GM19193 (cell line): ENCODE measurements around the gene EDA.

Experiments
- POLR2A ChIP-seq: IDR thresholded peaks from 4 replicates; pipeline ENCODE4 v1.6.1; 2011; ENCODE audit not compliant: insufficient read depth, insufficient read length; ENCODE audit errors: extremely low read depth

EDA gene

DNA sequence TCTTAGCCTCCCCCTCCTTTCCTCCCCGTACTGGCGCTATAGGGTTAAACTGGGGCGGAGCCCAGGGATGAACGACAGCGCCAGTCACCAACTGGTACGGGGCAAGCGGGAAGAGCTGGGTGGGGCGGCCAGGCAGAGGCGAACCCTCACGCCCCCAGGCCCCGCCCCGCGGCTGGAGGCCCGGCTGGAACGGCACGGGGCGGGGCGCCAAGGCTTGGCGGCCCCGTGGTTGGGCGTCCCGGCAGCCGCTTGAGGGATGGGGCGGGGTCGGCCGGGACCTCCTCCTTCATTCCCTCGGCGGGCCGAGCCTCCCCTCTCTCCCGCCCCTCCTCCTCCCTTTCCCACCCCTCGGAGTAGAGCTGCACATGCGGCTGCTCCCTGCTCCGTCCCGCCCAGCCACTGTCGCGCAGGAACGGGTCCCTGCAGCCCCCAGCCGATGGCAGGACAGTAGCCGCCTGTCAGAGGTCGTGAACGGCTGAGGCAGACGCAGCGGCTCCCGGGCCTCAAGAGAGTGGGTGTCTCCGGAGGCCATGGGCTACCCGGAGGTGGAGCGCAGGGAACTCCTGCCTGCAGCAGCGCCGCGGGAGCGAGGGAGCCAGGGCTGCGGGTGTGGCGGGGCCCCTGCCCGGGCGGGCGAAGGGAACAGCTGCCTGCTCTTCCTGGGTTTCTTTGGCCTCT, at the start of gene EDA:
Gene EDA (plus strand): TSS at position 335 of the 678 bp plus-strand sequence.
- TF ChIP-seq POLR2A = no peak

DNA sequence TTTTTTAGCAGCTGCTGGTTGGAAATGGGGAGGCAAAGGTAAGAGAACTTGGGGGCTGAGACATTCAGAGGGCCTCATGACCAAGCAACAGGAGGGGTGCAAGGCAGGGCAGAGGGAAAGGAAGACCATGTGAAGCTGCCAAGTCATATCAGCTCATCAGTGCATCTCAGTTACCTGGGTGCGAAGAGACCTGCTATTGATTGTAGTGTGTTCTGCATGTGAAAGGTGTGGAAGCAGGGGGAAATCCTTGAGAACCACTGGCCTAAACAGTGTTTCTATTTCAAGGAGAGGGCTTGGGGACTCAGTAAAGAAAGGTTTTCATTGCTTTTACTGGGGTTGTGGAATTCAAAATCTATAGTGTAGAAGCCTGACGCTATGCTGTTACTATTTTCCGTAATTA, 47.1 kb upstream of the EDA start:
- no peak for TF ChIP-seq POLR2A

DNA sequence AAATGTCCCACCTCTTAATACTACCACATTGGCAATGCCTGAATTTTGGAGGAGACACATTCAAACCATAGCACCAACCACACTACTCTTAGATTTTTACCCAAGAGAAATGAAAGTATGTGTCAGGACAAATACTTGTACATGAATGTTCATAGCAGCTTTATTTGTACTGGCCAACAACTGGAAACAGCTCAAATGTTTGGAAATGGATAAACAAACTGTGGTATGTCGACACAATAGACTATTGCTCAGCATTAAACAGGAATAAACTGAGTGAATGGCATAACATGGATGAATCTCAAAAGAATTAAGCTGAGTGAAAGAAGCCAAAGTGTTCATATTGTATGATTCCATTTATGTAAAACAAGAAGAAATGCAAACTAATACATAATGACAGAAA, 18.5 kb upstream of the EDA start:
- no peak for TF ChIP-seq POLR2A

DNA sequence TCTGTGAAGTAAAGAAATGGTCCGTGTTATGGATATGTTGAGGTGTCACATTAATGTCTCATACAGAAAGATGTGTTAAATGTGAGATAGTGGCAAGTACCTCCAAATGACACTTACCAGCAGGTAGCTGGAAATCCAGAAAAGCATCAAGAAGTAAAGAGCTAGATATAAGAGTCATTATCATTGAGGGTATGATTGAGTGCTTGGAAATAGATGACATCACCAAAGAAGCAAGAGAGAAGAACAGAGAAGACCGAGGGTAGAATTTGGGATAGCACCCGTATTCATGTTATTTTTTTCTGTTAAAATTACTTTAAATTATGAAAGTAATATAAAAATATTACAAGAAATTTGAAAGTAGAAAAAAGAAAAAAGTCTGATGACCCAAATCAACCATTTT, 15.7 kb upstream of the EDA start:
- no peak for TF ChIP-seq POLR2A

DNA sequence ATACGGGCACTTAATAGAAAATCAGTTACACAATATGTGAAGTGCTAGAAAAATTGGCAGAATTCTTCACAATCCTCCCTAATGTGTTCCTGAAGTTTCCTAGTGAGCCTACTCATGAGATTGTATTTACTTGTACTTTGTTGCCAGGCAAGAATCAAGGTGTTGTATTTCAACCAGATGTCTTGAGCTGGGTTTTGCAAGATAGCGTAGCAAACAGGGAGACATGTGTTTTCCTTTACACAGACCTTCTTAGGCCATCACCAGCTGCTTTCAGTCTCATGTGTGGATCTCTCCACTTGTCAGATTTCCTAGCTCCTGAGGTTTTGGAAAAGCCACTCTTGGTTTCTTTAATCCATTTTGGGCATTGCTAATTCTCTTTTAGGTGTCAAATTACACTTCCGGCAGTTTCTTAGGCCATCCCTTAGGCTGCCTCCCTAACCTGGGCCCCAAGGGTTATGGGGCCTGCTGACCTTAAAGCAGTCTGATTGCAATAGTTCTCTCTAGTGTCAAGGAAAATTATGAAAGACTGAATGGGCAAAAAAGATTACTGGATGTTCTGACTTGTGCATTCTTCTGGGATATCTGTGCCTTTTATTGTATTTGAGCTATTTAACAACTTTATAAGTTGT, 12.2 kb upstream of the EDA start:
- no peak for TF ChIP-seq POLR2A

DNA sequence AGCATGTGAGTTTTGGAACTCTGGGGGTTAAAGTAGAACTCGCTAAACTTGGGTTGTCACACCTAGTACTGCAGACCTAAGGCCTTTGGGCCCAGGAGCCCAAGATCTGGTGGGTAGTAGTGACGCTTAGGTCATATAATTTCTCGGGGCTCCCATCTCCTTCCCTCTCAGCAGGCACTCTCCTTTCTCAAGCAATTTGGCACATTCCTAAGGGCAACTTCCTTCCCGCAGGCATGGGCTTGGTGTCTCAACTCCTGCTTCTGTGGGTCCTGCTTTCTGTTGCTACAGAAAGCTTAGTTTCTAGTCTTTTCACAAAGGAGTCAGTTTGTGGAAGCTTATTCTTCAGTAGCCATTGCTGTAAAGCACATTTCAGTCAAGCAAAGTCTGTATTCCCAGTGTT, 10.4 kb upstream of the EDA start:
- TF ChIP-seq POLR2A = no peak

DNA sequence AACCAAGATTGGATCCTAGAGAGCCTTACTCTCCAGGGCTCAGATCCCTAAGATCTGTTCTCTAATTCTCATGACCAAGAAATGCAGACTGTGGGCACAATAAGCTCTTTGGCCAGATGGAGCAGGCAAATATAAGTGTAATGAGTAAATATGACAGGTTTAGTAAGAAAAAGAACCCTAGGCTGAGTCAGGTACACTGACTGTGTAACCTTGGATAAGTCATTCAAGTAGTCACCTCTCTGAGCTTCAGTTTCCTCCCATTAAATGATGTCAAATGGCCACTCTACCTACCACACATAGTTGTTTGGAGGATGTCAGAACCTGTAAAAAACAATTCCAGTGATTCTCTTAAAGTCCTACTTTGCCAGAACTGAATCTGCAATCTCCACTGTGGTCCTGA, 8.3 kb upstream of the EDA start:
- no peak for TF ChIP-seq POLR2A

DNA sequence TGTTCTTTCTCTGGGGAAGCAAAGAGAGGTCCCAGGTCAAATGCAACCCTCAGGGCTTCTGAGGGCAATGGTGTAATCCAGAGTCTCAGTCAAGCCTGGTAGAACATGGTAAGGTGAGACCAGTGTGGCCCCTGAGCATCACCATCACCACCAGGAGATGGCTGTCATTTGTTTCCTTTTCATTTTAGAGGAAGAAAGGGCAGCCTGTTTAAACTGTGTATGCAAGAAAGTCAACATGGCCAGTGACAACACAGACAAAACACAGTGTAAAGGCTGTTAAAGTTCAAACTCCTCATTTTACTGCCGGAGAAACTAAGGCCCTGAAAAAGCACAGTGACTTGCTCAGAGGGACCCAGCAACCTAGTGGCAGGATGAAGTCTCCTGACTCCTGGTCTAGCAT, 2.0 kb upstream of the EDA start:
- TF ChIP-seq POLR2A = no peak

DNA sequence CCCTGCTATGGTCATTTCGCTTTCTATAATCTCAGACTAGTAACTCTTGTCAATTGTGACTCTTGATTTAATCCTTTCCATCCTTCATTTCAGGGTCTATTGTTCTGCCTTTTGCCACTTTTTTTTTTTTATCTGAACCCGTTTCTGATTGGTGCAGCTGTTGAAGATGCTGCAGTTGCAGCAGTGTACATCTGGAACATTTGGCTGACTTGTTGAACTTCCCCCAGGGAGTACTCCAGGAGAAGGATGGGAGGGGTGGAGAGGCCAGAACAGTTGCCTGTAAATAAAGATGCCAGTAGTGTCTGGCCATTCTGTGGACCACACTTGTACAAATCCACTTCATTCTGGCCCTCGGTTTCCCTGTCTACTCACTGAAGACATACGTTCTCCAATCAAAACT, 1.0 kb upstream of the EDA start:
- TF ChIP-seq POLR2A = no peak

DNA sequence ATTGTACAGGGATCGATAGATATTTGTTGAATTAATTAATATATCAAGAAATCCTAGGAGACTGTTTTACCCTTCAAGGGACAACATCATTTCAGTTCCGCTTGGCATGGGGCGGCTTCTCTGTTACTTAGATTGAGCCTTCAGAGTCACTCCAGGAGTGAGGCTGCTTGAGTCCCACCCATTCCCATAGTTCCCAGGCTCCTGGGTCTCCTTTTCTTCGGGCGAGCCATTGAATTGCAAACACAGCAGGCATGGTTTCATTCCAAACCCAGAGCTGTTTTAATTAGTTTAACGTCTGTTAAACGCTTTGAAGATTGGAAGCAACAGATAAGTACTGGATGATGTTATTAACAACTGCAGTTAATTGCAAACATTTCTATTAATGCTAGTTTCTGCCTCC, 571 bp upstream of the EDA start:
- TF ChIP-seq POLR2A = no peak

DNA sequence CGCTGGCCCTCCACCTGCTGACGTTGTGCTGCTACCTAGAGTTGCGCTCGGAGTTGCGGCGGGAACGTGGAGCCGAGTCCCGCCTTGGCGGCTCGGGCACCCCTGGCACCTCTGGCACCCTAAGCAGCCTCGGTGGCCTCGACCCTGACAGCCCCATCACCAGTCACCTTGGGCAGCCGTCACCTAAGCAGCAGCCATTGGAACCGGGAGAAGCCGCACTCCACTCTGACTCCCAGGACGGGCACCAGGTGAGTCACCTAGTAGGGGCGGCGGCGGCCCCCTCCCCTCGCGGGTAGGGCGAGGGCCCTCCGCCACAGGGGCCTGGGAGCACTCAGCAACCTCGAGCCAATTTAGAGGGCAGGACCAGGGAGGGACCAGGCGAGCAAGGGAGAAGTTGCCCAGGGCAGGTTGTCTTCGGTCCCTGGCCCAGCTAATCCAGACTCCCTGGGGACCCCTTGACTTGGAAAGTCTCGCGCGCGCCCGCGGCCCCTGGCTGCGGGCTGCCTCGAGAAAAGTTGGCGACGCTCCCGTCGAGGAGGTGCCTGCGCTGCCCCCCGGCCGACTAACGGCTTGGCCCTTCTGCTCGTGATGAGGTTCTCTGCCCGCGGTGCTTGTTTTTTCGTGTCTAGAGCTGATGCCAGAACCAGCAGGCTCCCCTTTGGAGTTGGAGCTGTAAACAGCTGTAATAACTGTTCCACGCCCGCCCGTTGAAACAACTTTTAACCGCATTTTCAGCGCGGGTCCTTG, 717 bp downstream of the EDA start:
- TF ChIP-seq POLR2A = no peak

DNA sequence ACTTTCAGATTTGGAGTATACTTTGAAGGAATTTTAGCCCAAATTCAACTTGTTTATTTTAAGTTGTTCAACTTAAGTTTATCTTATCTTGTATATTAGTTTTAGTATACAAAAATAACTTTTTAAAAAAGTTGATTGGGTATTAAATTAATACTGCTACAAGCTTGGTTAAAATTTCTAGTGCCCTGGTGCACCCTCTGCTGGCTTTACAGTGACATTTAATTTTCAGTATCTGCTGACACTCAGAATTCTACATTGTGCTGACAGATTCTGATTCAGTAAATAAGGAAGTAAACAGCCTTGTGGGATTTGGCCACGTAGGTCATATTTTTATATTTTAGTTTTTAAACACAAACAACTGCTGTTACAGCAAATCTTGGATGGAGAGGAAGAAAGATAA, 2.9 kb downstream of the EDA start:
- no peak for TF ChIP-seq POLR2A

DNA sequence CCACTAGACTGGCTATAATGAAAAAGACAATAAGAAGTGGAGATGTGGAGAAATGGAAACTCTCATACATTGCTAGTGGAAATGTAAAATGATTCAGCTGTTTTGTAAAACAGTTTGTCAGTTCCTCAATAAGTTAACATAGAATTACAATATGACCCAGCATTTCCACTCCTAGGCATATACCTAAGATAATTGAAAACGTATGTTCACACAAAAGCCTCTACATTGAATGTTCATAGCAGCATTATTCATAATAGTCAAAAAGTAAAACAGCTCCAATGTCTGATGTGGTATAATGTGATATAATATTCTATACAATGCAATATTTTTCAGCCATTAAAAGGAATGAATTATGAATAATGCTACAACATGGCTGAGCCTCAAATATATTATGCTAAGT, 10.2 kb downstream of the EDA start:
- no peak for TF ChIP-seq POLR2A

DNA sequence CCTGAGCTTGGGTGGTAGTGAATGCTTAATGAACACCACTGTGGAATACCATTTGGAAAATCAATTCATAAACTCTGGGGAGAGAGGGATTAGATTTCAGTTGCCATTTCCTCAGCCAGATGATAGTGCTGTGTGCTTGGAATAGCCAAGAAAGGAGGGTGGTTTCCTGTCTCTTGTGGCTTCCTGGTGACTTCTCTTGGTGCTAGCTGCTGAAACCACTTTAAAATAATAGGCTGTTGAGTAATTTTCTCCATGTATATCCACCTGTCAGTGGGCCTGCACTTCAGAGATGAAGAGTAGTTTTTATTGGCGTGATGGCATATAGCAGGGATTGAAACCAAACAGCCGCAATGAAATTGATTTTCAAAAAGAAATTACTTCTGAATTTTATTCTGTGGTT, 11.8 kb downstream of the EDA start:
- TF ChIP-seq POLR2A = no peak

DNA sequence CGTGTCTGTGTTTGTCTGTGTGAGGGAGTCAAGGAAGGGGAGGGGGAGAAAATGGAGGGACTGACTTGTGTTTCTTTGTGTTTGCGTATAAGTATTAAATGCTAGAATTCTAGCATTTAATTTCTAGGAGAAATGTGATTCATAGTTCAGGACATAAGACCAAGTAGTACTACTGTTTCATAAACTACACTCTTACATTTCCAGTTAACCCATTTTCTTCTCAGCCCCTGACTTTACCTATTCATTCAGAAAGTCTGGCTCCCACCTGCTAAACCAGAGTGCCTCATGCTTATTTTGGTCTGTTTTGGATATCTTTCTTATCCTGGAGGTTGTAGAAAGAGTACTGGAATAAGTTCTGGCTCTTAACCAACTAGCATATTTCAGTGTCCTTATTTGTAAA, 14.2 kb downstream of the EDA start:
- TF ChIP-seq POLR2A = no peak

DNA sequence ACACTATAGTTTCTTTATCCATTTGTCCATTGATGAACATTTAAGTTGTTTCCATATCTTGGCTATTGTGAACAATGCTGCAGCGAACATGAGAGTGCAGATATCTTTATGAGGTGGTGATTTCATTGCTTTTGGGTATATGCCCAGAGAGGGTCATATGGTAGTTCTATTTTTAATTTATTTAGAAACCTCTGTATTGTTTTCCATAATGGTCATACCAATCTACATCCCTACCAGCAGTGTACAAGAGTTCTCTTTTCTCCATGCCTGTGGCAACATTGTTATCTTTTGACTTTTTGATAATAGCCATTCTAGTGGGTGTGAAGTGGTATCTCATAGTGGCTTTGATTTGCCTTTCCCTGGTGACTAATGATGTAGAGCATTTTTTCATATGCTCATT, 48.8 kb downstream of the EDA start:
- TF ChIP-seq POLR2A = no peak
